ENCODE results near the gene IER2.

Gene IER2

DNA sequence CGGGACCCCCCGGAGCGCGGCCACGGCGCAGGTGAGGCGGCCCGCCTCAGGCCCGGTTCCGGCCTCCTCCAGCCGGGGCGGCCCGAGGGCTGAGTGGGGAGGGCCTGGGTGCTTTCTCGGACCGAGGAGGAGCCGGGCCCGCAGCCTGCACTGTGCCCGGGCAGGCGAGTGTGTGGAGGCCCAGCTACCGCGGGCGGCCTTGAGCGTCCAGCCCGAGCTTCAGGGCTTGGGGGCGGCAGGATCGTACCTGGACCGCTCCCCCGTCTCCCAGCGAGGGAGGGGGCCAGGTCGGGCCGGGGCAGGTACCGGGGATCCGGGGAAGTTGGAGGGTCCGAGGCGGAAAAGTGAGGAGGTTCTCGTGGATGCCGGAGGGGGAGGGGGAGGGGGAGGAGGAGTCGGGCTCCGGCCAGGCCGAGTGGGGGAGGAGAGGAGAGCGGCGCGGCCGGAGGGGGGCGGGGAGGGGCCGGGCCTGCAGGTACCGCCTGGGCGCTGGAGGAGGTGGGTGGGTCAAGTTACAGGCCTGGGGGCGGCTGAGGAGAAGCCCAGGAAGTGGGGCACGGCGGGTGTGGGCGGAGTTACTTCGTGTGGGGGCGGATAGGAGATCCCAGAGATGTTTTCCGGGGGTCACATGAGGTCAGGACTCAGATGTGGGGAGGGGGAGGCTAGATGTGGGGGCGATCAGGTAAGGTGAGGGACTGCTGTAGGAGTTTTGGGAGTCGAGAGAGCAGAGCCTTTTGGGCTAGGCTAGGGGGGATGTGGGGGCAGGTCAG, 31.6 kb upstream of the IER2 start:
- no peak for DNase-seq (ENCODE audit: low read depth)

DNA sequence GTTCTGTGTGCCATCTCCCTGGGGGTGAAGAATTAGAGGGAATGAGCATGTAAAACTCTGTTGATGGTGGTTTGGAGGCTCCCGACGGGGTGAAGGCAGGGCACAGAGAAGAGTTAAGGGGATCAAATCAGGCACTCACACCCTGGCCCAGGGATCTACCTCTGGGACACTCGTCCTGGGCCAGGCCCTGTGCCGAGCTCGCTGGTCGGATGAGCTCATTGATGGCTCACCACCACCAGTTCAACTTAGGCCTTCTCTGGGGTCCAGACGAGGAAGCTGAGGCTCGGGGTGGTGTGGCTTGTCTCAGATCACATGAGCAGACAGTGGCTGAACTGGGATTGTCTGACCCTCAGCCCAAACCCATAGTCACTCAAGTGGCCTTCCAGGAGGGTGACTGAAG, 30.6 kb upstream of the IER2 start:
- DNase-seq (ENCODE audit: low read depth) = no peak

DNA sequence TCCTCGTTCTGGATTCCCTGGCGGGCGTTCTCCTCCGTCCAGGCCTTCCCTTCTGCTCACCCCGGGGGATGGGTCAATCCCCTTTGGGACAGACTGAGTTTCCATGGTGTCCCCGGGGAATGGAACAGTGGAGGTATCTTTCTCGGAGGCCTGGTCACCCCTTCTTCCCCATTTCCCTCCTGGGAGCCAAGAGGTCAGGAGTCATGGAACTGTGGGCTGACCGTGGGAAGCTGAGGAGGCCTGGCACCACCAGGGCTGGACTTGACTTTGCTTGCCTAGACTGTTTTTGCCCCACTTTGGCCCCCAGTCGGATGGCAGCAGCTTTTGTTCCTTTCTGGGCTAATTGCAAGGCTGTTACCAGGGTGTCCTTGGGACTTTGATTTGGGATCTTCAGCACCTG, 30.2 kb upstream of the IER2 start:
- no peak for DNase-seq (ENCODE audit: low read depth)

- no peak for DNase-seq (ENCODE audit: low read depth)
These were observed 29.4 kb upstream of the IER2 start for GRCh38 chr19:13120817-13121216.

DNA sequence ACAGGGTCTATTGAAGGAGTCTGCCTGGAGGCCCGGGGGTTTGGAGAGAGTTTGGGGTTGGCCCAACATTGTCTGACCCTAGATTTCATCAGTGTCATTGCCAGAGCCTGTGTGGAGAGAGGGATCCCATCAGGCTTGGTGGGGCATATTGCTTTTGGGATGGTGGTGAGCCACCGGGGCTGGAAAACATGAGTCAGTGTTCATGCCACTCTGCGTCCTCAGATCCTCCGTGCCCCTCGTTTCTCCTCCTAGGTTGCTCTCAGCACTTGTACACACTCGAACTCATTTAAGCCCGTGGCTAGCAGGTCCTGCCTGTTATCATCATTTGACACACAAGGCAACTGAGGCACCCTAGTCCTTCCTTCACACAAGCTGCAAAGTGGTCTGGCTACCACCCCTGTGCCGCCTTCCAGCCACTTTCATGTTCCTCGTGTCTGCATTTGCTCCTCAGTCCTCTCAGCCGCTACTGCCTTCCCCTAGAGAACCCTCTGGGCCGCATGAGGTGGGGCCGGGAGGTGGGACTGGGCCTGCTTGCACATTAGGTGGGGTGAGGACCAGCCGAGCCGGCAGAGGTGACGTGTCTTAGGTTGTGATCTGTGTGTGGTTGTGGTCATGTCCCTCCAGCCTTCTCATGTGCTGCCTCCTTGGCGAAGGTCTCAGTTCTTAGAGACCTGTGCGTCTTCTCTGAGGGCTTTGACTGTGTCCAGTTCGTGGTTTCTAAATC, 28.5 kb upstream of the IER2 start:
- no peak for DNase-seq (ENCODE audit: low read depth)

GRCh38 chr19:13122275-13122878, 27.8 kb upstream of the IER2 start:
- no peak for DNase-seq (ENCODE audit: low read depth)

- no peak for DNase-seq (ENCODE audit: low read depth)
These were observed 26.9 kb upstream of the IER2 start for GRCh38 chr19:13122980-13123957.

DNA sequence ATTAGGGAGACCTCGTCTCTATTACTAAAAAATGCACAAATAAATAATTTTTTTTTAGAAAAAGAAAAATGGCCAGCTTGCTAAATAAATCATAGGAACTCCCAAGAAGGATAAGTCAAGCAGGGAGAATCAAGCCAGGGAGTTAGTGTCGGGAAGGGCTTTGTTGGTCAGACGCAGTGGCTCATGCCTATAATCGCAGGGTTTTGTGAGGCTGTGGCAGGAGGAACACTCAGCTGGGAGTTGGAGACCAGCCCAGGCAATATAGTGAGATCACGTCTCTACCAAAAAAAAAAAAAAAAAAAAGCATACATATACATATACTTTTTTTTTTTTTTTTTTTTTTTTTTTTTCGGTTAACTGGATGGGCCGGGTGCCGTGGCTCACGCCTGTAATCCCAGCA, 23.2 kb upstream of the IER2 start:
- DNase-seq (ENCODE audit: low read depth) = no peak

- DNase-seq (ENCODE audit: low read depth) = no peak
These were observed 22.2 kb upstream of the IER2 start for GRCh38 chr19:13127811-13128575.

- no peak for DNase-seq (ENCODE audit: low read depth)
These were observed 21.6 kb upstream of the IER2 start for GRCh38 chr19:13128583-13128982.

GRCh38 chr19:13129384-13129783, 20.8 kb upstream of the IER2 start:
- no peak for DNase-seq (ENCODE audit: low read depth)

DNA sequence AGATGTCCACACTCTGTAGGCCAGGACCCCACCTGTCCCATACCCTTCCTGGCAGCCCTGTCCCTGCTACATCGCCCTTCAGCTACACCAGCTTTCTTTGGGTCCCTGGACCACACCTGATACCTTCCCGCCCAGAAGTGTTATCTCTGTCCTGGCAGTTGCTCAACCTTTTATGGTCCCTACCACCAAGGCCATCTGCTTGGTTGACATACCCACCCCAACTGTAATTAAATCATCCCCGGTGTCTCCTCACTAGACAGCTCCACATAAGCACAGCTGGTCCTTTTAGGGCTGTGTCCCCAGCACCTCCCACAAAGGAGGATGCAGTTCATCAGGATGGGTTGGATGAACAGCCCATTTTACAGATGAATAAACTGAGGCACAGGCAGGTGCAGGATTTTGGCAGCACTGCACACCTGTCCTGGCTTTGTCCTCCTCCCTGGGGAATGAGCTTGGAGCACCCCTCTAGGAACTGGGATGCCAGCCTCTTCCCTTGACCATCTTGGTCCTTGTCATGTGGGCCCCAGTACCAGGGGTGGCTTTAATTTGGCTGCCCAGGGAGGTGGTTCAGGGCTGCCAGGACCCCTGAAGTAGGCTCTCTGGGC, 19.2 kb upstream of the IER2 start:
- DNase-seq (ENCODE audit: low read depth) = no peak

DNA sequence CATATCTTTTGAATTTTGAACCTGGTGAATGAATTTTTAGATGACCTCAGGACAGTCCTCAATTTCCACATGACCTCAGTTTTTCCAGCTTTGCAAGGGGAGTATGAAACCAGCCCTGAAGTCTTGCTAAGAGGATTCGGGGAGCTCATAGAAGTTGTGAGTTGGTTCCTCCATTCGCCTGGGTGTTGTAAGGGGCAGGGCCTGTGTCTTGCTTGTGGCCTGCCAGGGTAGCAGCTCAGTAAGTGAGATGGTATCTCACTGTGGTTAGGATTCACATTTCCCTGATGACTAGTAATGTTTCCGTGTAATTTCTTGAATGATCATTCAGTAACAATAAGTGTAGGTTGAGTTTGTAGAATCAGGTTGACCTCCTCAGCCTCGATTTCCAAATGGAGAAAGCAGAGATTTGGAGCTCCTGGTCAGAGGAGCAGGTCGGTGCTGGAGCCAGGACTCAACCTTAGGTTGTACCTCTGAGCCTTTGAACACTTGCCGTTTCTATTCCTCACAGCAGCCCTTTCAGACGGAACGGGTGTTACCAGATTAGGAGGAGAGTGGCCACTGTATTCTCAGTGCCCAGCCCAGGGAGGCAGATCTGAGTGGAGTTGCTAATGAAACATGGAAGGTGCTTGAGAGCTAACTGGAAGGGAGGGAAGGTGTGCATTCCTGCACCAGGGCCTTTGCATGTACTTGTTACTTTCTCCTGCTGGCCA, 17.6 kb upstream of the IER2 start:
- no peak for DNase-seq (ENCODE audit: low read depth)

GRCh38 chr19:13133241-13133870, 16.9 kb upstream of the IER2 start:
- DNase-seq (ENCODE audit: low read depth) = no peak

- no peak for DNase-seq (ENCODE audit: low read depth)
These were observed 15.6 kb upstream of the IER2 start for GRCh38 chr19:13134626-13135025.

- no peak for DNase-seq (ENCODE audit: low read depth)
These were observed 14.8 kb upstream of the IER2 start for GRCh38 chr19:13135068-13136062.

- DNase-seq (ENCODE audit: low read depth) = no peak
These were observed 12.9 kb upstream of the IER2 start for GRCh38 chr19:13137290-13137794.

Data from stimulated activated CD8-positive, alpha-beta memory T cell treated with anti-CD3 and anti-CD28 coated beads, Interleukin-15, amount 100 ng/mL, for 24 hours (primary cell).